Endodermal cell (in vitro differentiated cells): Measurements from ENCODE around the gene PARD3B. TPM values are rescaled to one million over a fixed set of nuclear protein-coding genes. Genes with fewer than 3 reads are reported as not detected.

Experiments used
- DNase-seq: peaks from one replicate; pipeline ENCODE4 v3.0.0-alpha.2; 2017
- H3K27ac ChIP-seq: 2 replicates; pipeline ENCODE4 v1.5.1; 2013; ENCODE audit warnings: mild to moderate bottlenecking, low read depth, low read length, moderate library complexity
- H3K27me3 ChIP-seq: 2 replicates; pipeline ENCODE4 v1.6.1; 2013; ENCODE audit warnings: mild to moderate bottlenecking, low read length, moderate library complexity; ENCODE audit not compliant: insufficient read depth, control insufficient read depth, poor library complexity, severe bottlenecking
- H3K36me3 ChIP-seq: 2 replicates; pipeline ENCODE4 v1.7.0; 2013; ENCODE audit warnings: mild to moderate bottlenecking, low read length, moderate library complexity; ENCODE audit not compliant: control insufficient read depth, insufficient read depth
- H3K4me1 ChIP-seq: one replicate; pipeline ENCODE4 v1.7.0; 2013; ENCODE audit warnings: low read length; ENCODE audit not compliant: control insufficient read depth, insufficient read depth
- H3K4me3 ChIP-seq: 2 replicates; pipeline ENCODE4 v1.5.1; 2013; ENCODE audit warnings: mild to moderate bottlenecking, low read length, moderate library complexity
- H3K9ac ChIP-seq: 2 replicates; pipeline ENCODE4 v1.6.1; 2013; ENCODE audit warnings: mild to moderate bottlenecking, low read length, moderate library complexity; ENCODE audit not compliant: poor library complexity, severe bottlenecking; ENCODE audit errors: extremely low read depth
- H3K9me3 ChIP-seq: 2 replicates; pipeline ENCODE4 v1.6.1; 2013; ENCODE audit warnings: mild to moderate bottlenecking, low read length, moderate library complexity; ENCODE audit not compliant: control insufficient read depth
- H3K27ac Mint-ChIP-seq: 2 replicates; pipeline ENCODE4 v1.8.0; 2020; ENCODE audit warnings: mixed read lengths
- H3K27me3 Mint-ChIP-seq: 2 replicates; pipeline ENCODE4 v1.8.0; 2021; ENCODE audit warnings: mild to moderate bottlenecking, mixed read lengths; ENCODE audit not compliant: insufficient read depth
- H3K36me3 Mint-ChIP-seq: 2 replicates; pipeline ENCODE4 v1.8.0; 2020; ENCODE audit warnings: low read depth, mixed read lengths
- H3K4me1 Mint-ChIP-seq: 2 replicates; pipeline ENCODE4 v1.8.0; 2020; ENCODE audit warnings: mixed read lengths
- H3K4me3 Mint-ChIP-seq: 2 replicates; pipeline ENCODE4 v1.8.0; 2020; ENCODE audit warnings: mild to moderate bottlenecking, moderate library complexity, mixed read lengths
- H3K9me3 Mint-ChIP-seq: 2 replicates; pipeline ENCODE4 v1.8.0; 2020; ENCODE audit warnings: mild to moderate bottlenecking, mixed read lengths
- WGBS, 2 experiments: methylation state at CpG; one replicate each; pipeline versions ENCODE4 v1.1.5 to v1.1.7; 2013; ENCODE audit warnings: missing lambda C conversion rate in 2 of 2, mixed read lengths in 1 of 2; ENCODE audit not compliant: insufficient coverage in 1 of 2, insufficient read length in 1 of 2; 5-methylcytosine and 5-hydroxymethylcytosine counted together
- total RNA-seq, 2 donors: library from RNA; stranded (reverse); fragmentation: NEBNext Ultra II Directional in 1 of 2; extraction: Animal tissue kit (Norgen Biotek cat#: 25700) in 1 of 2; gene quantifications; 2 replicates in 1 of 2; 3 replicates in 1 of 2; pipeline ENCODE4 v1.2.1, GENCODE V29; 2021
- TF ChIP-seq, protein P1 (sequence below): fragments of 200-600 bp; sonication (generic); conservative IDR thresholded peaks from 2 replicates; pipeline ENCODE4 v1.5.0; 2021; ENCODE audit warnings: antibody characterized with exemption, mild to moderate bottlenecking

The PARD3B gene
- total RNA-seq, 2 donors from 2014 or later: 2.5 to 5.6 TPM

DNA sequence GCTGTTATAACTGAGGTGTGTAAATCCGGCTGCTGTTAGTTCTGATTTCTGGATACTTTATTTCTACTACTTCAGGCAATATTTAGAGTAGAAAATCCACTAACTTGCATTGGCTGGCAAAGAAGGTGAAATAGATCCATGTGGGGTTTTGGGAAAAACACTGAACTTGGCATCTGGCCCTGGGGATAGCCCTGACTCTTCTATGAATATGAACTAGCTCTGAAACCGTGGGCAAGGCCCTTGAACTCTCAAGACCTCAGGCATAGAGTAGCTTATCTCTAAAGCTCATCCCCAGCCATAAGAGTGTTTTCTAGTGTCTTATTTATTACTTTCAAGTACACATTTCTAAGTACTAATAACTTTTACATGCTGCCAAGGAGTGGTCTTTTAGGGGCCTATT is 25.8 kb downstream of the PARD3B start:
- Mint-ChIP-seq H3K27ac (no peak overlapping the region), H3K27me3 (peaks cover 3% of the 10 kb centered on the region), H3K4me1 (peaks cover 10% of the 10 kb centered on the region), H3K4me3 (no peak overlapping the region), H3K36me3 (no peaks in the 10 kb centered on the region), H3K9me3 (no peaks in the 10 kb centered on the region)
- Histone ChIP-seq H3K27me3 (no peaks in the 10 kb centered on the region), H3K4me1 (no peaks in the 10 kb centered on the region), H3K9me3 (no peaks in the 10 kb centered on the region), H3K36me3 (no peaks in the 10 kb centered on the region), H3K9ac (no peak overlapping the region), H3K27ac (no peak overlapping the region), H3K4me3 (no peak overlapping the region)
- WGBS, 2 experiments: 92% methylated on average over 2 of the region's 2 CpGs; no CpG with 5 or more reads in 1 of the 2 experiments
- no peak for DNase-seq
- TF ChIP-seq, protein P1, sequence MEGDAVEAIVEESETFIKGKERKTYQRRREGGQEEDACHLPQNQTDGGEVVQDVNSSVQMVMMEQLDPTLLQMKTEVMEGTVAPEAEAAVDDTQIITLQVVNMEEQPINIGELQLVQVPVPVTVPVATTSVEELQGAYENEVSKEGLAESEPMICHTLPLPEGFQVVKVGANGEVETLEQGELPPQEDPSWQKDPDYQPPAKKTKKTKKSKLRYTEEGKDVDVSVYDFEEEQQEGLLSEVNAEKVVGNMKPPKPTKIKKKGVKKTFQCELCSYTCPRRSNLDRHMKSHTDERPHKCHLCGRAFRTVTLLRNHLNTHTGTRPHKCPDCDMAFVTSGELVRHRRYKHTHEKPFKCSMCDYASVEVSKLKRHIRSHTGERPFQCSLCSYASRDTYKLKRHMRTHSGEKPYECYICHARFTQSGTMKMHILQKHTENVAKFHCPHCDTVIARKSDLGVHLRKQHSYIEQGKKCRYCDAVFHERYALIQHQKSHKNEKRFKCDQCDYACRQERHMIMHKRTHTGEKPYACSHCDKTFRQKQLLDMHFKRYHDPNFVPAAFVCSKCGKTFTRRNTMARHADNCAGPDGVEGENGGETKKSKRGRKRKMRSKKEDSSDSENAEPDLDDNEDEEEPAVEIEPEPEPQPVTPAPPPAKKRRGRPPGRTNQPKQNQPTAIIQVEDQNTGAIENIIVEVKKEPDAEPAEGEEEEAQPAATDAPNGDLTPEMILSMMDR: no peak

DNA sequence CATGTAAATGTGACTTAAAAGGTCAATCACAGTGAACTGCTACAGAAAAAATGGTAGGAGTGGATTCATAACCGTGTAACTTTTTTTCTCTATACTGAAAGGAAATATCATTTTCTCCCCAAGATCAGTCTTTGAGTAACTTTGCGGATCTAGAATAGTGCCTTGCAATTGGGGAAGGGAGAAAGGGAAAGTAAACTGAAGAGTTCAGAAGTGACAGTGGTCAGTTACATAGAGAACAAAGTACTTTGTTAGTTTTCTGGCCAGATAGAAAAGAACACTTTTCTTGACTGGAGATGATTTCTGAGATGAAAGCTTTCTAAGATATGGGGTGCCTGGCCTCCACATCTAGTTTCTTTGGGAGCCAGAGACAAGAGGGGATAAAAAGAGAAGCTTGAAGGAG is 26.6 kb downstream of the PARD3B start:
- peaks cover 10% of the 10 kb centered on the region for H3K4me1 Mint-ChIP-seq
- no peak overlapping the region for H3K4me3 ChIP-seq
- no peak overlapping the region for H3K27ac ChIP-seq
- no peak overlapping the region for H3K27ac Mint-ChIP-seq
- WGBS, 2 experiments: 90 to 100% methylated on average over 1 to 2 of the region's 2 CpGs
- no peaks in the 10 kb centered on the region for H3K27me3 ChIP-seq
- H3K9ac ChIP-seq: no peak overlapping the region
- DNase-seq: no peak
- no peak overlapping the region for H3K4me3 Mint-ChIP-seq
- H3K9me3 Mint-ChIP-seq: no peaks in the 10 kb centered on the region
- H3K4me1 ChIP-seq: no peaks in the 10 kb centered on the region
- H3K9me3 ChIP-seq: no peaks in the 10 kb centered on the region
- TF ChIP-seq, protein P1: no peak
- H3K36me3 Mint-ChIP-seq: no peaks in the 10 kb centered on the region
- peaks cover 3% of the 10 kb centered on the region for H3K27me3 Mint-ChIP-seq
- no peaks in the 10 kb centered on the region for H3K36me3 ChIP-seq

DNA sequence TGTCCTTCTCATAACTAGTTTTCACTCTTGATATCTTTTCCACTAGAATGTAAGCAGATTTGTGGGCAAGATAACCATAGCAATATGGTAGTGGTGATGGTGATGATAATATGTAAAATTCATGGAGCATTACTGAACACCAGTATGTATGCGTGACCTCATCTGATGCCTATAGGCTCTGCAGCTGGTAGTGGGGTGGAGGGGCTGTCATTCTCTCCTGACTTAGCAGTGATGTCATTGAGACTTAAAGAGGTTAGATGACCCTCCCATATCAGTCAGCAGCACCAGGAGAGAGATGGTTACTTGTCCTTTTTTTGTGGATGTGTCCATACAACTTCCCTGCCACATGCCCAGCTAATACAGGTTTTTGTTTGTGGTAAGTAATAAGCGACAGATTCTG is 27.9 kb downstream of the PARD3B start:
- Histone ChIP-seq H3K27ac (no peak overlapping the region), H3K4me1 (no peaks in the 10 kb centered on the region), H3K4me3 (no peak overlapping the region), H3K9me3 (no peaks in the 10 kb centered on the region), H3K9ac (no peak overlapping the region), H3K27me3 (no peaks in the 10 kb centered on the region), H3K36me3 (no peaks in the 10 kb centered on the region)
- Mint-ChIP-seq H3K9me3 (no peaks in the 10 kb centered on the region), H3K4me1 (peaks cover 10% of the 10 kb centered on the region), H3K36me3 (no peaks in the 10 kb centered on the region), H3K27ac (no peak overlapping the region), H3K27me3 (peaks cover 3% of the 10 kb centered on the region), H3K4me3 (no peak overlapping the region)
- TF ChIP-seq, protein P1: no peak
- DNase-seq: no peak
- 96 to 100% methylated on average over 1 to 2 of the region's 2 CpGs for WGBS, 2 experiments
